ENCODE measurements around the gene ASB5. TPM values are rescaled to one million over a fixed set of nuclear protein-coding genes. Genes with fewer than 3 reads are reported as not detected.

The ASB5 gene
- total RNA-seq, 4 donors from 2014 or later, result 21.8 to 69.1 (median 25.9) TPM

GRCh38 chr4:176207839-176208238 is 61.2 kb downstream of the ASB5 start:
- 79 to 84% methylated on average over 3 to 4 of the region's 5 CpGs for WGBS, 2 donors (ENCODE audit: low coverage in 1 of 2)
- no peaks in the 10 kb centered on the region for H3K36me3 ChIP-seq
- H3K4me3 ChIP-seq, result no peak overlapping the region
- TF ChIP-seq POLR2AphosphoS5 (IDR thresholded peaks at IDR 0.05), result no peak
- TF ChIP-seq, protein P1, sequence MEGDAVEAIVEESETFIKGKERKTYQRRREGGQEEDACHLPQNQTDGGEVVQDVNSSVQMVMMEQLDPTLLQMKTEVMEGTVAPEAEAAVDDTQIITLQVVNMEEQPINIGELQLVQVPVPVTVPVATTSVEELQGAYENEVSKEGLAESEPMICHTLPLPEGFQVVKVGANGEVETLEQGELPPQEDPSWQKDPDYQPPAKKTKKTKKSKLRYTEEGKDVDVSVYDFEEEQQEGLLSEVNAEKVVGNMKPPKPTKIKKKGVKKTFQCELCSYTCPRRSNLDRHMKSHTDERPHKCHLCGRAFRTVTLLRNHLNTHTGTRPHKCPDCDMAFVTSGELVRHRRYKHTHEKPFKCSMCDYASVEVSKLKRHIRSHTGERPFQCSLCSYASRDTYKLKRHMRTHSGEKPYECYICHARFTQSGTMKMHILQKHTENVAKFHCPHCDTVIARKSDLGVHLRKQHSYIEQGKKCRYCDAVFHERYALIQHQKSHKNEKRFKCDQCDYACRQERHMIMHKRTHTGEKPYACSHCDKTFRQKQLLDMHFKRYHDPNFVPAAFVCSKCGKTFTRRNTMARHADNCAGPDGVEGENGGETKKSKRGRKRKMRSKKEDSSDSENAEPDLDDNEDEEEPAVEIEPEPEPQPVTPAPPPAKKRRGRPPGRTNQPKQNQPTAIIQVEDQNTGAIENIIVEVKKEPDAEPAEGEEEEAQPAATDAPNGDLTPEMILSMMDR (IDR thresholded peaks at IDR 0.05), result no peak
- TF ChIP-seq EP300 (IDR thresholded peaks at IDR 0.05), result no peak
- no peak for TF ChIP-seq POLR2A (IDR thresholded peaks at IDR 0.05)
- H3K9me3 ChIP-seq, result no peaks in the 10 kb centered on the region
- H3K4me1 ChIP-seq, result no peaks in the 10 kb centered on the region
- H3K27ac ChIP-seq, result no peak overlapping the region
- H3K27me3 ChIP-seq, result no peaks in the 10 kb centered on the region
- ATAC-seq, result no peak

- Histone ChIP-seq H3K27ac (no peak overlapping the region), H3K4me3 (no peak overlapping the region), H3K27me3 (no peaks in the 10 kb centered on the region), H3K36me3 (no peaks in the 10 kb centered on the region), H3K4me1 (no peaks in the 10 kb centered on the region), H3K9me3 (no peaks in the 10 kb centered on the region)
- 61 to 64% methylated on average over 4 of the region's 4 CpGs for WGBS, 2 donors (ENCODE audit: low coverage in 1 of 2)
- TF ChIP-seq EP300 (IDR thresholded peaks at IDR 0.05), result no peak
- no peak for TF ChIP-seq POLR2AphosphoS5 (IDR thresholded peaks at IDR 0.05)
- TF ChIP-seq, protein P1 (IDR thresholded peaks at IDR 0.05), result no peak
- TF ChIP-seq POLR2A (IDR thresholded peaks at IDR 0.05), result no peak
- ATAC-seq, result no peak
Measured at GRCh38 chr4:176205299-176205698, 63.7 kb downstream of the ASB5 start.

DNA sequence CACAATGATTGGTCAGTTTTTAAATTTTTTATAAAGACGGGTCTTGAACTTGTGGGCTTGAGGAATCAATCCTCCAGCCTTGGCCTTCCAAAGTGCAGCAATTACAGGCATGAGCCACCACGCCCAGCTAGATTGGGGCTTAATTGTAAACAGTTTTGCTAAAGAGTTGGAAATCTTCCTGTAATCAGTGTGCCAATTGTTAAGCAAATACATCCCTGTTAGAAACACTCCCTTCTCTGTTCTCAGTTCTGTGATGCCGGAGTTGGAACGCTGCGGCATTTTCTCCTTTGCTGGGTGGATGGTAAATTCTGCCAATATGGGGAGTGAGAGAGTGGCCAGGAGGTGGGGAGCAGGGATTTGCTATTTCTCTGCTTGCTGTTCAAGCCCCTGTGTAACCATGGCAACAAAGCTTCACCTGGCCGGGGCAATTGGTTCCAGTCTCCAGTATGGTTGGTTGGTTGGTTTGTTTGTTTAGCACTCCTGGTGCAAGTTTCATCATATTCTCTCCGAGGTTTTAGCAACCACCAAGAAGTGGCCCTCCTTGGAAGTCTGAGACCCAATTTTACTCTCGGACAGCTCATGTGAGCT is 70.6 kb downstream of the ASB5 start:
- no peak for TF ChIP-seq POLR2A (IDR thresholded peaks at IDR 0.05)
- TF ChIP-seq EP300 (IDR thresholded peaks at IDR 0.05), result no peak
- TF ChIP-seq, protein P1 (IDR thresholded peaks at IDR 0.05), result no peak
- no peak for TF ChIP-seq POLR2AphosphoS5 (IDR thresholded peaks at IDR 0.05)
- Histone ChIP-seq H3K4me1 (peaks cover 0 to 20% (median 3%) of the 10 kb centered on the region in 3 donors), H3K4me3 (no peak overlapping the region), H3K36me3 (no peaks in the 10 kb centered on the region), H3K27ac (no peak overlapping the region), H3K9me3 (no peaks in the 10 kb centered on the region), H3K27me3 (no peaks in the 10 kb centered on the region)
- ATAC-seq, result no peak
- 72 to 76% methylated on average over 3 to 8 of the region's 8 CpGs for WGBS, 2 donors (ENCODE audit: low coverage in 1 of 2)

GRCh38 chr4:176195184-176195978 is 73.6 kb downstream of the ASB5 start, which contains the start of gene SPATA4:
Gene SPATA4 (minus strand): TSS chr4:176195585. CDS start chr4:176195562, 23 bp downstream.
- Histone ChIP-seq H3K9me3 (no peaks in the 10 kb centered on the region), H3K27me3 (no peaks in the 10 kb centered on the region), H3K4me1 (peaks cover 0 to 28% (median 3%) of the 10 kb centered on the region in 3 donors), H3K4me3 (peak within 1 kb of the TSS; percentile 57 to 71), H3K27ac (peak within 1 kb of the TSS; percentile 51 to 83 (median 83)), H3K36me3 (no peaks in the 10 kb centered on the region)
- peak; percentile 99 for ATAC-seq
- TF ChIP-seq POLR2A (IDR thresholded peaks at IDR 0.05) (peak; percentile 26 to 65), POLR2AphosphoS5 (IDR thresholded peaks at IDR 0.05) (peak; percentile 58), EP300 (IDR thresholded peaks at IDR 0.05) (no peak)
- TF ChIP-seq, protein P1 (IDR thresholded peaks at IDR 0.05), result no peak
- 0 to 1% methylated on average over 6 to 33 of the region's 45 CpGs for WGBS, 2 donors (ENCODE audit: low coverage in 1 of 2)
